ENCODE measurements around the gene GLRX3.
"Not testable (repeated sequence)": the region's sequence is repeated elsewhere in the genome, so short reads cannot be mapped to it uniquely, and the experiment has no call there.

GLRX3 gene

GRCh38 chr10:130196511-130197487 is 60.6 kb downstream of the GLRX3 start:
- H3K4me3 ChIP-seq (ENCODE audit: low read length) = no peak overlapping the region
- no peak for TF ChIP-seq ZNF274 (IDR thresholded peaks at IDR 0.05; ENCODE audit: low read depth, low read length)

DNA sequence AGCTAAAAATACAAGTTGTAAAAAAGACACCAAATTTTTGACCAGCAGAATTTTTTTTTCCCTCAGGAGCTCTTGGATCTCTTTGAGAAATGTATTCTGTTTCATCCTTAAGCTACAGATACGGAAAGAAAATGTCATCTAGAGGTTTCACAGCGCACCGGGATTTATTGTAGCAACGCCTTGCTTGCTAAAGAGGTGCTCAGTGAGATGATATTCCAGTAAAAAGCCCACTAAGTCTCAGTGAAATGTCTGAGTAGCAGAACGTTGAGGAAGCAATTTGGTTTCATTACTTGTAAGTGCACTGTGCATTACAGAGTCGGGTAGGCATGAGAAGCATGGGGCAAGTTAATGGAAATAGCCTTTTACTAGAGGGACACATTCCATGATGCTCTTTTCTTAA is 62.5 kb downstream of the GLRX3 start:
- TF ChIP-seq ZNF274 (IDR thresholded peaks at IDR 0.05; ENCODE audit: low read depth, low read length) = no peak

GRCh38 chr10:130200179-130201042 is 64.2 kb downstream of the GLRX3 start:
- no peak for TF ChIP-seq ZNF274 (IDR thresholded peaks at IDR 0.05; ENCODE audit: low read depth, low read length)
- H3K4me3 ChIP-seq (ENCODE audit: low read length) = no peak overlapping the region

More for the DNA sequence above, 62.5 kb downstream of the GLRX3 start:
- no peak overlapping the region for H3K4me3 ChIP-seq (ENCODE audit: low read length)

DNA sequence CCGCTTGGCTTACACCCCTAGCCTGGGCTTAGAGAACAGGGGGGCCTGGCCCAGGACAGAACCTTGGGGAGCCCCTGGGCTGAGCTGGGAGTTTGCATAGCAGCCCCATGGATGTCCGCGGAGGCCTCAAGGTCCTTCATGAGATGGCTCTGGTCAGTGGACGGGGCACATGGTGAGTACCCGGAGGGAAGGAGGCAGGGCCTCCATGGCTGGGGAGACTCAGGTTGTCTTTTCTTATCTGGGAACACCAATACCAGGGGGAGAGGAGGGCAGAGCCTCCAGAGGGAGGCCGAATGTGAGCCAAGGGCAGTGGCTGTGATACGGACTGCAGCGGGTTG is 64.8 kb downstream of the GLRX3 start:
- TF ChIP-seq ZNF274 (IDR thresholded peaks at IDR 0.05; ENCODE audit: low read depth, low read length) = no peak
- H3K4me3 ChIP-seq (ENCODE audit: low read length) = no peak overlapping the region

DNA sequence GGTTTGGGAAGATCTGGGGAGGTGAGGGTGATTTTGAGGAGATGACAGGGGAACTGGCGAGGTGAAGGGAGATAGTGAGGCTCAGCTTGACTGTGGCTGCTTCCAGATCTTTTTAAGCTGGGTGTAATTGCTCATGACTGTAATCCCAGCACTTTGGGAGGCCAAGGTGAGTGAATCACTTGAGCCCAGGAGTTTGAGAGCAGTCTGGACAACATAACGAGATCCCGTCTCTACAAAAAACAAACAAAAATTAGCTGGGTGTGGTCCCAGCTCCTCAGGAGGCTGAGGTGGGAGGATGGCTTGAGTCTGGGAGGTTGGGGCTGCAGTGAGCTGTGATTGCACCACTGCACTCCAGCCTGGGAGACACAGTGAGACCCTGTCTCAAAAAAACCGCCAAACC is 66.0 kb downstream of the GLRX3 start:
- not testable (repeated sequence) for H3K4me3 ChIP-seq (ENCODE audit: low read length)

DNA sequence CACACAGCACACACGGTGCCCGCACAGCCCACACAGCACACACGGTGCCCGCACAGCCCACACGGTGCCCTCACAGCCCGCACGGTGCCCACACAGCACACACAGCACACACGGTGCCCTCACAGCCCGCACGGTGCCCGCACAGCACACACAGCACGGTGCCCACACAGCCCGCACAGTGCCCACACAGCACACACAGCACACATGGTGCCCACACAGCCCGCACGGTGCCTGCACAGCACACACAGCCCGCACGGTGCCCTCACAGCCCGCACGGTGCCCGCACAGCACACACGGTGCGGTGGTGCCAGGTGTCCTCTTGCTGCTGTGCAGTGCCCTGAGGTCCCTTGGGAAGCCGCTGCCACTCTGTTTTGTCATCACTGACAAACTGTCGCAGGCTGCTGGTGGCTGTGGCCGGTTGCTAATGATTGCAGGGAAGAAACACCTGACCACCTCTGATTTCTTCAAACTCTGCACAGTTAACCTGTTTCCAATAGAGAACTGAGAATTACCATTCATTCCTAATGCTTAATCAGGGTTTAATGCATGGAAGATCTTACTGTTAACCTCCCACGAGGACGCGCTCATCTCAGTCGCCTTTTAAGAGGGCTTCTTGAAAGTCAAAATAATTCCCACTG is 66.9 kb downstream of the GLRX3 start:
- no peak overlapping the region for H3K4me3 ChIP-seq (ENCODE audit: low read length)
- no peak for TF ChIP-seq ZNF274 (IDR thresholded peaks at IDR 0.05; ENCODE audit: low read depth, low read length)

DNA sequence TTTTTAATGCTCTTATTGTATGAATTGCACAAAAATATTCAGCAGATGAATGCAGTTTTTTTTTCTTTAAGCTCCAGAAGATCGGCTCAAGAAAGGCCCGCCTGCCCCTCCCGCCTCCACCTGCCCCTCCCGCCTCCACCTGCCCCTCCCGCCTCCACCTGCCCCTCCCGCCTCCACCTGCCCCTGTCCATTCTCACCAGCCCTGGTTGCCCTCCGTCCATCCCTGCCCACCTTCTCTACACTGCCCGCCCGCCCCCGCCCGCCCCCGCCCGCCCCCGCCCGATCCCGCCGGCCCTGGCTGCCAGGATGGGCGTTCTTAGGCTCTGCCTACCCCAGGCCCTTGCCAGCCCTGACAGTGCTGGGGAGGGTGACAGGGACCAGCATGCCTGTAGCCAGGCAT is 67.4 kb downstream of the GLRX3 start:
- no peak for TF ChIP-seq ZNF274 (IDR thresholded peaks at IDR 0.05; ENCODE audit: low read depth, low read length)
- H3K4me3 ChIP-seq (ENCODE audit: low read length) = no peak overlapping the region

DNA sequence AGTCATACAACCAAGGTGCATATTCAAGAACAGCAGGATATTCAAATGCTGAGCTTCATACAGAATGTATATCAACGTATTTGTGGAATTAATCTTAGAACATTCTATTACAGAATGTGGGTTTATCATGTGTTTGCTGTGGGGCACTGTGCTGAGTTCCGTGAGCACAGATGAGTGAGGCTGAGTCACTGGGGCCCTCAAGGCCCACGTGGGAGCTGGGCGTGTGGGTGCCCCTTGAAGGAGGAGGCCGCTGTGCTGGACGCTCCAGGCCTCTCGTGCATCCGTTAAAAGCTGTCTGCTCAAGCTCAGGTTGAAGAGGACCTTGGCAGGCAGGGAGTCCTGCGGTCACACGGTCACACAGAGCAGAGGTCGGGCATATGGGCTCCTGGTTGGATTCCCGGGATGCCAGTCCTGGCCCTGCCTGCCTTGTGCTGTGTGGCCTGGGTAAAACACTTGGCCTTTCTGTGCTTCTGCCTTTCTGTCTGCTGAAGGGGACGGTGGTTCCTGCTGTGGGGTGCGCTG is 70.1 kb downstream of the GLRX3 start:
- no peak overlapping the region for H3K4me3 ChIP-seq (ENCODE audit: low read length)
- TF ChIP-seq ZNF274 (IDR thresholded peaks at IDR 0.05; ENCODE audit: low read depth, low read length) = no peak

- TF ChIP-seq ZNF274 (IDR thresholded peaks at IDR 0.05; ENCODE audit: low read depth, low read length) = no peak
These were observed 71.0 kb downstream of the GLRX3 start for GRCh38 chr10:130207205-130207604.

GRCh38 chr10:130208807-130209206 is 72.6 kb downstream of the GLRX3 start:
- no peak for TF ChIP-seq ZNF274 (IDR thresholded peaks at IDR 0.05; ENCODE audit: low read depth, low read length)
- H3K4me3 ChIP-seq (ENCODE audit: low read length) = no peak overlapping the region

More at GRCh38 chr10:130207205-130207604, 71.0 kb downstream of the GLRX3 start:
- no peak overlapping the region for H3K4me3 ChIP-seq (ENCODE audit: low read length)

DNA sequence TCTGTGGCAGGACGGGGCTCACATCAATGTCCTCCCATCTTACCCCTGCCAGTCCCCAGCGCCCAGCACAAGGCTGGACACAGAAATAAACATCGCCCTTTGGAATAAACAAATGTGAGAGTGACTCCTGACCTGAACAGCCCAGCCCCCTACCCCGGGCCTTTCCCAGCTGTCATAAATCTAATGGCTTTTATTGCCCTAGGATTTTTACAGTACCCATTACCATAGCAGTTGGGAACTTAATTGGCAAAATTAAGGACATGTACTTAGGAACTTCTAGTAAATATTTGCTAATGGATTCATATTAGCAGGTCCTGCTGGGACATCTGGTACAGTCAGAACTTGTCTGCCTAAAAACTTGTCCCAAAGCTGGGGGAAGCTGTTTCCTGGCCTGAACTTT is 76.6 kb downstream of the GLRX3 start:
- TF ChIP-seq ZNF274 (IDR thresholded peaks at IDR 0.05; ENCODE audit: low read depth, low read length) = no peak
- no peak overlapping the region for H3K4me3 ChIP-seq (ENCODE audit: low read length)

- no peak for TF ChIP-seq ZNF274 (IDR thresholded peaks at IDR 0.05; ENCODE audit: low read depth, low read length)
- H3K4me3 ChIP-seq (ENCODE audit: low read length) = no peak overlapping the region
These were observed 77.3 kb downstream of the GLRX3 start for GRCh38 chr10:130213286-130214080.

DNA sequence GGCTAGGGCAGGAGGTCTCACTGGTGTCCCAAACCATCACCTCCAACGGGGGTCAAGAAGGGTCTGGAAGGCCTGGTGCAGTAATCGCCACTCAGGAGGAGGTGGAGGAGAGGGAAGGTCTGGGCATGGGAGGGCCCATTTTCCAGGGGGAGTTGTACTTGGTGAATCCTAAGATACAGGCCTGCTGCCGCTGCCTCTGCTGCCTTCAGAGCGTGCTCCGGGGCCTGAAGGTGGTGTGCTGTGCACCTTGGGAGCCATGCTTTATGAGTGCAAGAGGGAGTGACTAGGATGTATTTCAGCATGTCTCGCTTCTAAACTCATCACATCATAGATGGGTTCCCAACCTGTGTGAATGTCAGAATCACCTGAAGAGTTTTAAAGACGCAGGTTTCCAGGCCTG is 78.2 kb downstream of the GLRX3 start:
- TF ChIP-seq ZNF274 (IDR thresholded peaks at IDR 0.05; ENCODE audit: low read depth, low read length) = no peak

More for the DNA sequence above, 78.2 kb downstream of the GLRX3 start:
- no peak overlapping the region for H3K4me3 ChIP-seq (ENCODE audit: low read length)
